Astrocyte of the cerebellum (primary cell): ENCODE data around the gene CSE1L.
"Not testable (repeated sequence)": the region's sequence is repeated elsewhere in the genome, so short reads cannot be mapped to it uniquely, and the experiment has no call there.

ENCODE experiments used
- DNase-seq: peaks from one replicate; pipeline ENCODE4 v3.0.0-alpha.2; 2011; ENCODE audit warnings: low read depth
- H3K4me3 ChIP-seq: 2 replicates; pipeline ENCODE4 v1.5.1; 2011; ENCODE audit warnings: mild to moderate bottlenecking, low read depth, low read length, moderate library complexity
- CTCF ChIP-seq: IDR thresholded peaks from 2 replicates; pipeline ENCODE4 v1.5.1; 2012; ENCODE audit warnings: low read length, low read depth, moderate library complexity, mild to moderate bottlenecking; ENCODE audit errors: missing control alignments
- in situ Hi-C: cut with HindIII; loops from 2 replicates; pipeline ENCODE4 v1.10.0; 2017; ENCODE audit warnings: low sequenced_read_pairs

Gene CSE1L

GRCh38 chr20:49119988-49120387 is 73.9 kb downstream of the CSE1L start:
- H3K4me3 ChIP-seq = no peak overlapping the region
- no peak for DNase-seq
- TF ChIP-seq CTCF = no peak
- in situ Hi-C loops = no loop called here

- in situ Hi-C loops = no loop called here
- no peak for TF ChIP-seq CTCF
- DNase-seq = no peak
- H3K4me3 ChIP-seq = no peak overlapping the region
Observed at GRCh38 chr20:49122920-49123319, 76.8 kb downstream of the CSE1L start.

GRCh38 chr20:49123982-49124381 is 77.9 kb downstream of the CSE1L start:
- in situ Hi-C loops = no loop called here
- no peak overlapping the region for H3K4me3 ChIP-seq
- no peak for DNase-seq
- no peak for TF ChIP-seq CTCF

GRCh38 chr20:49132995-49133478 is 86.9 kb downstream of the CSE1L start:
- peak; percentile 42 for TF ChIP-seq CTCF
- DNase-seq = peak; percentile 84
- H3K4me3 ChIP-seq = no peak overlapping the region
- in situ Hi-C loops = loop anchor here (5.0 to 10.0 kb wide), 3 partner anchors 48 to 89 kb away; partner anchors contain the start of gene STAU1

GRCh38 chr20:49133571-49133970 is 87.5 kb downstream of the CSE1L start:
- no peak for DNase-seq
- in situ Hi-C loops = loop anchor here (5.0 to 10.0 kb wide), 3 partner anchors 49 to 89 kb away; partner anchors contain the start of gene STAU1
- TF ChIP-seq CTCF = no peak
- H3K4me3 ChIP-seq = no peak overlapping the region

- DNase-seq, H3K4me3 ChIP-seq: not testable (repeated sequence)
- in situ Hi-C loops = loop anchor here (5.0 to 10.0 kb wide), 4 partner anchors 32 to 88 kb away; partner anchors contain the start of gene STAU1
Observed at GRCh38 chr20:49134797-49135196, 88.7 kb downstream of the CSE1L start.

- TF ChIP-seq CTCF = no peak
- in situ Hi-C loops = loop anchor here (5.0 to 10.0 kb wide), 3 partner anchors 35 to 52 kb away; partner anchors contain the start of gene STAU1
Observed at GRCh38 chr20:49136817-49137571, 90.9 kb downstream of the CSE1L start.

More at GRCh38 chr20:49136817-49137571, 90.9 kb downstream of the CSE1L start:
- no peak overlapping the region for H3K4me3 ChIP-seq
- no peak for DNase-seq
